ENCODE measurements around the gene MCEMP1. TPM values are rescaled to one million over a fixed set of nuclear protein-coding genes. Genes with fewer than 3 reads are reported as not detected.

The MCEMP1 gene
- polyA plus RNA-seq, 1 donor from 2014 or later = not detected

GRCh38 chr19:7636691-7637373 lies 40.1 kb upstream of the MCEMP1 start, which contains the start of gene STXBP2:
STXBP2 (plus strand) TSS chr19:7637110; CDS start chr19:7637150, 40 bp downstream.
- Histone ChIP-seq H3K9ac (ENCODE audit: low read length) (no peak within 1 kb of the TSS), H3K79me2 (replicated peaks; ENCODE audit: insufficient read depth, low read length) (no peaks in the 10 kb centered on the region), H3K9me3 (ENCODE audit: low read length) (no peaks in the 10 kb centered on the region), H3K4me2 (ENCODE audit: low read length) (no peak within 1 kb of the TSS), H3K9me2 (ENCODE audit: insufficient read depth, low read length) (no peaks in the 10 kb centered on the region), H2AFZ (ENCODE audit: low read depth, low read length) (no peak within 1 kb of the TSS), H4K20me1 (ENCODE audit: insufficient read depth) (no peaks in the 10 kb centered on the region), H3K36me3 (ENCODE audit: insufficient read depth, low read length) (no peaks in the 10 kb centered on the region), H3K27me3 (ENCODE audit: insufficient read depth, low read depth, low read length) (peaks cover 20% of the 10 kb centered on the region), H3K4me3 (ENCODE audit: low read length) (peak within 1 kb of the TSS; percentile 28), H3F3A (ENCODE audit: insufficient read depth, low read length, poor library complexity, severe bottlenecking) (no peaks in the 10 kb centered on the region), H3K27ac (ENCODE audit: low read length) (no peak within 1 kb of the TSS)
- TF ChIP-seq MXI1 (conservative IDR thresholded peaks at IDR 0.05; ENCODE audit: poor library complexity, severe bottlenecking) = no peak
- no peak for TF ChIP-seq SMC3 (conservative IDR thresholded peaks at IDR 0.05; ENCODE audit: poor library complexity)
- TF ChIP-seq EP300 (conservative IDR thresholded peaks at IDR 0.05; ENCODE audit: poor library complexity, severe bottlenecking) = no peak
- no peak for TF ChIP-seq EZH2 (IDR thresholded peaks at IDR 0.05; ENCODE audit: borderline replicate concordance, insufficient read depth, low read length, poor library complexity, severe bottlenecking)

- Histone ChIP-seq H2AFZ (ENCODE audit: low read depth, low read length) (no peak overlapping the region), H3K9ac (ENCODE audit: low read length) (no peak overlapping the region), H3K4me3 (ENCODE audit: low read length) (peak overlapping the region; percentile 28)
These were observed 39.3 kb upstream of the MCEMP1 start for GRCh38 chr19:7637374-7638256.

More at GRCh38 chr19:7637374-7638256, 39.3 kb upstream of the MCEMP1 start:
- Histone ChIP-seq H3F3A (ENCODE audit: insufficient read depth, low read length, poor library complexity, severe bottlenecking) (no peaks in the 10 kb centered on the region), H3K36me3 (ENCODE audit: insufficient read depth, low read length) (no peaks in the 10 kb centered on the region), H3K79me2 (replicated peaks; ENCODE audit: insufficient read depth, low read length) (no peaks in the 10 kb centered on the region), H4K20me1 (ENCODE audit: insufficient read depth) (no peaks in the 10 kb centered on the region), H3K9me3 (ENCODE audit: low read length) (no peaks in the 10 kb centered on the region), H3K27me3 (ENCODE audit: insufficient read depth, low read depth, low read length) (peaks cover 20% of the 10 kb centered on the region), H3K9me2 (ENCODE audit: insufficient read depth, low read length) (no peaks in the 10 kb centered on the region), H3K27ac (ENCODE audit: low read length) (no peak overlapping the region), H3K4me2 (ENCODE audit: low read length) (no peak overlapping the region)
- TF ChIP-seq EZH2 (IDR thresholded peaks at IDR 0.05; ENCODE audit: borderline replicate concordance, insufficient read depth, low read length, poor library complexity, severe bottlenecking) (no peak), SMC3 (conservative IDR thresholded peaks at IDR 0.05; ENCODE audit: poor library complexity) (no peak), EP300 (conservative IDR thresholded peaks at IDR 0.05; ENCODE audit: poor library complexity, severe bottlenecking) (no peak), TAF1 (IDR thresholded peaks at IDR 0.05; ENCODE audit: low read depth) (no peak), POLR2AphosphoS5 (IDR thresholded peaks at IDR 0.05) (no peak), RAD21 (conservative IDR thresholded peaks at IDR 0.05) (no peak), MXI1 (conservative IDR thresholded peaks at IDR 0.05; ENCODE audit: poor library complexity, severe bottlenecking) (no peak)
- TF ChIP-seq, protein P1, sequence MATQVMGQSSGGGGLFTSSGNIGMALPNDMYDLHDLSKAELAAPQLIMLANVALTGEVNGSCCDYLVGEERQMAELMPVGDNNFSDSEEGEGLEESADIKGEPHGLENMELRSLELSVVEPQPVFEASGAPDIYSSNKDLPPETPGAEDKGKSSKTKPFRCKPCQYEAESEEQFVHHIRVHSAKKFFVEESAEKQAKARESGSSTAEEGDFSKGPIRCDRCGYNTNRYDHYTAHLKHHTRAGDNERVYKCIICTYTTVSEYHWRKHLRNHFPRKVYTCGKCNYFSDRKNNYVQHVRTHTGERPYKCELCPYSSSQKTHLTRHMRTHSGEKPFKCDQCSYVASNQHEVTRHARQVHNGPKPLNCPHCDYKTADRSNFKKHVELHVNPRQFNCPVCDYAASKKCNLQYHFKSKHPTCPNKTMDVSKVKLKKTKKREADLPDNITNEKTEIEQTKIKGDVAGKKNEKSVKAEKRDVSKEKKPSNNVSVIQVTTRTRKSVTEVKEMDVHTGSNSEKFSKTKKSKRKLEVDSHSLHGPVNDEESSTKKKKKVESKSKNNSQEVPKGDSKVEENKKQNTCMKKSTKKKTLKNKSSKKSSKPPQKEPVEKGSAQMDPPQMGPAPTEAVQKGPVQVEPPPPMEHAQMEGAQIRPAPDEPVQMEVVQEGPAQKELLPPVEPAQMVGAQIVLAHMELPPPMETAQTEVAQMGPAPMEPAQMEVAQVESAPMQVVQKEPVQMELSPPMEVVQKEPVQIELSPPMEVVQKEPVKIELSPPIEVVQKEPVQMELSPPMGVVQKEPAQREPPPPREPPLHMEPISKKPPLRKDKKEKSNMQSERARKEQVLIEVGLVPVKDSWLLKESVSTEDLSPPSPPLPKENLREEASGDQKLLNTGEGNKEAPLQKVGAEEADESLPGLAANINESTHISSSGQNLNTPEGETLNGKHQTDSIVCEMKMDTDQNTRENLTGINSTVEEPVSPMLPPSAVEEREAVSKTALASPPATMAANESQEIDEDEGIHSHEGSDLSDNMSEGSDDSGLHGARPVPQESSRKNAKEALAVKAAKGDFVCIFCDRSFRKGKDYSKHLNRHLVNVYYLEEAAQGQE (IDR thresholded peaks at IDR 0.05; ENCODE audit: borderline replicate concordance) = no peak
- TF ChIP-seq, protein P2, sequence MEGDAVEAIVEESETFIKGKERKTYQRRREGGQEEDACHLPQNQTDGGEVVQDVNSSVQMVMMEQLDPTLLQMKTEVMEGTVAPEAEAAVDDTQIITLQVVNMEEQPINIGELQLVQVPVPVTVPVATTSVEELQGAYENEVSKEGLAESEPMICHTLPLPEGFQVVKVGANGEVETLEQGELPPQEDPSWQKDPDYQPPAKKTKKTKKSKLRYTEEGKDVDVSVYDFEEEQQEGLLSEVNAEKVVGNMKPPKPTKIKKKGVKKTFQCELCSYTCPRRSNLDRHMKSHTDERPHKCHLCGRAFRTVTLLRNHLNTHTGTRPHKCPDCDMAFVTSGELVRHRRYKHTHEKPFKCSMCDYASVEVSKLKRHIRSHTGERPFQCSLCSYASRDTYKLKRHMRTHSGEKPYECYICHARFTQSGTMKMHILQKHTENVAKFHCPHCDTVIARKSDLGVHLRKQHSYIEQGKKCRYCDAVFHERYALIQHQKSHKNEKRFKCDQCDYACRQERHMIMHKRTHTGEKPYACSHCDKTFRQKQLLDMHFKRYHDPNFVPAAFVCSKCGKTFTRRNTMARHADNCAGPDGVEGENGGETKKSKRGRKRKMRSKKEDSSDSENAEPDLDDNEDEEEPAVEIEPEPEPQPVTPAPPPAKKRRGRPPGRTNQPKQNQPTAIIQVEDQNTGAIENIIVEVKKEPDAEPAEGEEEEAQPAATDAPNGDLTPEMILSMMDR (IDR thresholded peaks at IDR 0.05; ENCODE audit: poor library complexity, severe bottlenecking) = no peak
